ENCODE results near the gene VPS51. TPM values are rescaled to one million over a fixed set of nuclear protein-coding genes. Genes with fewer than 3 reads are reported as not detected.
A peak's percentile ranks its signal among the peaks of the same experiment; 100 is the strongest.

VPS51 gene
- total RNA-seq, 1 experiment from 2014 or later = 123 TPM

- TF ChIP-seq OVOL2 (CRISPR knock-in tag; IDR thresholded peaks at IDR 0.05; ENCODE audit: borderline replicate concordance) (peak; percentile 79; the same call in 1 of the 2 replicates), ARID4B (CRISPR knock-in tag; IDR thresholded peaks at IDR 0.05; ENCODE audit: borderline replicate concordance) (peak; percentile 91), SP1 (CRISPR knock-in tag; conservative IDR thresholded peaks at IDR 0.05) (peak; percentile 78), SOX15 (CRISPR knock-in tag; IDR thresholded peaks at IDR 0.05) (no peak), NFATC4 (CRISPR knock-in tag; IDR thresholded peaks at IDR 0.05) (no peak), CREB1 (CRISPR knock-in tag; IDR thresholded peaks at IDR 0.05) (no peak), ATF1 (CRISPR knock-in tag; IDR thresholded peaks at IDR 0.05) (no peak), USF2 (CRISPR knock-in tag; IDR thresholded peaks at IDR 0.05) (no peak), TP53 (CRISPR knock-in tag; IDR thresholded peaks at IDR 0.05) (no peak), NFYB (CRISPR knock-in tag; conservative IDR thresholded peaks at IDR 0.05; ENCODE audit: low read depth) (no peak), NR2C2 (CRISPR knock-in tag; IDR thresholded peaks at IDR 0.05) (peak; percentile 91), AR (CRISPR knock-in tag; IDR thresholded peaks at IDR 0.05) (peak; percentile 11; the same call in 1 of the 2 replicates), TEAD4 (CRISPR knock-in tag; IDR thresholded peaks at IDR 0.05) (no peak), NR1H2 (CRISPR knock-in tag; IDR thresholded peaks at IDR 0.05) (no peak), ZSCAN18 (CRISPR knock-in tag; IDR thresholded peaks at IDR 0.05) (no peak), E2F5 (CRISPR knock-in tag; IDR thresholded peaks at IDR 0.05) (peak; percentile 42; the same call in 1 of the 2 replicates), RORB (CRISPR knock-in tag; IDR thresholded peaks at IDR 0.05) (no peak; the same call in 1 of the 2 replicates), ZNF671 (CRISPR knock-in tag; IDR thresholded peaks at IDR 0.05) (0 out of 2 replicates have a peak, but pooled peaks have one; percentile 22), ATF3 (CRISPR knock-in tag; conservative IDR thresholded peaks at IDR 0.05) (no peak), FOXP1 (CRISPR knock-in tag; IDR thresholded peaks at IDR 0.05; ENCODE audit: borderline replicate concordance) (no peak), GRHL2 (CRISPR knock-in tag; IDR thresholded peaks at IDR 0.05; ENCODE audit: insufficient replicate concordance, severe bottlenecking) (no peak), SMAD3 (CRISPR knock-in tag; IDR thresholded peaks at IDR 0.05; ENCODE audit: borderline replicate concordance) (no peak)
- TF ChIP-seq, protein P1, sequence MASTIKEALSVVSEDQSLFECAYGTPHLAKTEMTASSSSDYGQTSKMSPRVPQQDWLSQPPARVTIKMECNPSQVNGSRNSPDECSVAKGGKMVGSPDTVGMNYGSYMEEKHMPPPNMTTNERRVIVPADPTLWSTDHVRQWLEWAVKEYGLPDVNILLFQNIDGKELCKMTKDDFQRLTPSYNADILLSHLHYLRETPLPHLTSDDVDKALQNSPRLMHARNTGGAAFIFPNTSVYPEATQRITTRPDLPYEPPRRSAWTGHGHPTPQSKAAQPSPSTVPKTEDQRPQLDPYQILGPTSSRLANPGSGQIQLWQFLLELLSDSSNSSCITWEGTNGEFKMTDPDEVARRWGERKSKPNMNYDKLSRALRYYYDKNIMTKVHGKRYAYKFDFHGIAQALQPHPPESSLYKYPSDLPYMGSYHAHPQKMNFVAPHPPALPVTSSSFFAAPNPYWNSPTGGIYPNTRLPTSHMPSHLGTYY (CRISPR knock-in tag; IDR thresholded peaks at IDR 0.05) = 0 out of 2 replicates have a peak, but pooled peaks have one; percentile 10
- TF ChIP-seq, protein P2, sequence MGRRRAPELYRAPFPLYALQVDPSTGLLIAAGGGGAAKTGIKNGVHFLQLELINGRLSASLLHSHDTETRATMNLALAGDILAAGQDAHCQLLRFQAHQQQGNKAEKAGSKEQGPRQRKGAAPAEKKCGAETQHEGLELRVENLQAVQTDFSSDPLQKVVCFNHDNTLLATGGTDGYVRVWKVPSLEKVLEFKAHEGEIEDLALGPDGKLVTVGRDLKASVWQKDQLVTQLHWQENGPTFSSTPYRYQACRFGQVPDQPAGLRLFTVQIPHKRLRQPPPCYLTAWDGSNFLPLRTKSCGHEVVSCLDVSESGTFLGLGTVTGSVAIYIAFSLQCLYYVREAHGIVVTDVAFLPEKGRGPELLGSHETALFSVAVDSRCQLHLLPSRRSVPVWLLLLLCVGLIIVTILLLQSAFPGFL (CRISPR knock-in tag; IDR thresholded peaks at IDR 0.05; ENCODE audit: borderline replicate concordance) = no peak
Measured at GRCh38 chr11:65095974-65096806, at the start of gene VPS51 (continued).
